ENCODE results near the gene PPT2.

The PPT2 gene, protein sequence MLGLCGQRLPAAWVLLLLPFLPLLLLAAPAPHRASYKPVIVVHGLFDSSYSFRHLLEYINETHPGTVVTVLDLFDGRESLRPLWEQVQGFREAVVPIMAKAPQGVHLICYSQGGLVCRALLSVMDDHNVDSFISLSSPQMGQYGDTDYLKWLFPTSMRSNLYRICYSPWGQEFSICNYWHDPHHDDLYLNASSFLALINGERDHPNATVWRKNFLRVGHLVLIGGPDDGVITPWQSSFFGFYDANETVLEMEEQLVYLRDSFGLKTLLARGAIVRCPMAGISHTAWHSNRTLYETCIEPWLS

DNA sequence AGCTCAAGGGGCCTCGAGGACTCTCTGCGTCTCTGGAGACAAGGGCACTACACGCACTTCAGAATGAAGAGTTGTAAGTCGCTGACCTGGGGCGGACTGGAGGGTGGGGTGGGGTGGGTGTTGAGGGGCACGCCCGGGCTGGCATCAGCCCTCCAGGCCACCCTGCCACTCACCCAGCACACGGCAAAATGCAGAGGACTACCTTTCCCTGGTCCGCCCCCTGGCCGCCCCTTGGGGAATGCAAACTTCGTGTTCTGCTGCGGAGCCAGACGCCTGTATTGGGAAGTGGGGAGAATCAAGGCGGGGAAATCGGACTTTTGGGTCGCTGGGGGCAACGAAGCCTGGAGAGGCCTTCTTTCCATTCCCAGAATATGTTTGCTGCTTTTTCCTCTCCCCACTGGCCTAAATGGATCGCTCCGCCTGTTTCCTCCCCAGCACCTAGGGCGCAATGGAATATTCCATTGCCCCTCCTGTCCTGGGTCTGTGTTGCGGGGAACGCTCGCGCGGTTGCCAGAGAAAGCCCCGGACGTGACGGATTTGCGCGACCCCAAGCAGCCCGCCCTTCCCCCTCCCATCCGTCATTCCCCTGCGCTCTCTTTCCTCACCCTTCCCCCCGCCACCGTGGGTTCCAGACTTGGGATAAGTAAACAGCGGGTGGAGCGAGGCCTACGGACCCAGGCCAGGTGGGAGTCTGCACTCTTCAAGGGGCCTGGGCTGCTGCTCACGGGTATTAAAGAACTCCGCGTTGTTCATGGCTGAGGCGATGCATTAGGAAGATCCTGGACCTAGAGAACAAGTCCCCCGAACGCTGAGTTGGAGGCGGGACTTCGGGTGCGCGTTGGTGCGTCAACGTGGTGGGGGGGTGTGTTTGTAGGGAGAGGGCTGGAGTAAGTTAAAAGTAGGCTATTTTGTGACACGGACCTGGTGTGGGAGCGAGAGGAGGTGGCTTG is at the start of gene PPT2:
Gene PPT2, plus strand, starts transcription at position 578 of the 950 bp plus-strand sequence. CDS start 454 bp downstream, outside the sequence.
- TF ChIP-seq, protein P1, sequence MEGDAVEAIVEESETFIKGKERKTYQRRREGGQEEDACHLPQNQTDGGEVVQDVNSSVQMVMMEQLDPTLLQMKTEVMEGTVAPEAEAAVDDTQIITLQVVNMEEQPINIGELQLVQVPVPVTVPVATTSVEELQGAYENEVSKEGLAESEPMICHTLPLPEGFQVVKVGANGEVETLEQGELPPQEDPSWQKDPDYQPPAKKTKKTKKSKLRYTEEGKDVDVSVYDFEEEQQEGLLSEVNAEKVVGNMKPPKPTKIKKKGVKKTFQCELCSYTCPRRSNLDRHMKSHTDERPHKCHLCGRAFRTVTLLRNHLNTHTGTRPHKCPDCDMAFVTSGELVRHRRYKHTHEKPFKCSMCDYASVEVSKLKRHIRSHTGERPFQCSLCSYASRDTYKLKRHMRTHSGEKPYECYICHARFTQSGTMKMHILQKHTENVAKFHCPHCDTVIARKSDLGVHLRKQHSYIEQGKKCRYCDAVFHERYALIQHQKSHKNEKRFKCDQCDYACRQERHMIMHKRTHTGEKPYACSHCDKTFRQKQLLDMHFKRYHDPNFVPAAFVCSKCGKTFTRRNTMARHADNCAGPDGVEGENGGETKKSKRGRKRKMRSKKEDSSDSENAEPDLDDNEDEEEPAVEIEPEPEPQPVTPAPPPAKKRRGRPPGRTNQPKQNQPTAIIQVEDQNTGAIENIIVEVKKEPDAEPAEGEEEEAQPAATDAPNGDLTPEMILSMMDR (IDR thresholded peaks at IDR 0.05; ENCODE audit: extremely low read depth, insufficient read depth, missing control alignments) = no peak
- peak; percentile 66 for DNase-seq (ENCODE audit: low spot score)
- in situ Hi-C loops (cut with MboI; ENCODE audit: low pct_unique_long_range_greater_than_20kb, low sequenced_read_pairs, unreplicated experiment) = no loop called here

DNA sequence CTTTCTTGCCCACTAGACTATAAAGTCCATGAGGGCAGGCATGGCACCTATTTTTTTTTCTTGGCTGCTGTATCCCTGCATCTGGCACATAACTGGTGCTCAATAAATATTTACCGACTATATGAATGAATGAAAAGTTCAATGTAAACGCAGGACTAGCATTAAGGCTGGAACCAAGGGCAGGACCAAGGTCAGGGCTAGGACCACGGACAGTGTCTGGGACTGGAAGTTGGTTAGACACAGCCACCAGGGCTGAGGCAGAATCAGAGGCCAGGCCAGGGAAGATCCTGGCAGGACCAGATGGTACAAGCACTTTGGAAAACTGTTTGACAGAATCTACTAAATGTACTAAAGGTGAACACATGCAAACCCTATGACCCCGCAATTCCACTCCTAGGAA is 48.5 kb upstream of the PPT2 start:
- in situ Hi-C loops (cut with MboI; ENCODE audit: low pct_unique_long_range_greater_than_20kb, low sequenced_read_pairs, unreplicated experiment) = no loop called here
- no peak for DNase-seq (ENCODE audit: low spot score)
- TF ChIP-seq, protein P1 (IDR thresholded peaks at IDR 0.05; ENCODE audit: extremely low read depth, insufficient read depth, missing control alignments) = no peak

DNA sequence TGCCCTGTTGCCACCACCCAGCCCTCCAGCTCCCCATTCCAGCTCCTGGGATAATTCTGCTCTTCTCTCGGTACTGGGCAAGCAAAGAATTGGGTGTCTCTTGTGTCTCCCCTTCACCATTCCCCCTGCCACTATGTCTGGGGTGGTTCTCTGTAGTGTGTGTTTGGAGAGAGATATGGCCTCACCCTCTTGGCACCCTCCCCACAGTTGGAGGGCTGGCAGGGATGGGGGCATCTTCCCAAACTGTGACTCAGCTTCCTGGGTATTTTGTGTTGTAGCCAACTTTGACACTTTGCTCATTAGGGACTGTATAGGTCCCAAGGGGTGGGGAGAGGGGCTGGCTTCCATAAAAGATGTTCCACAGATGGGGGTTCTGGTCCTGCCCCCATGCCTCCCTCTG is 46.5 kb upstream of the PPT2 start:
- TF ChIP-seq, protein P1 (IDR thresholded peaks at IDR 0.05; ENCODE audit: extremely low read depth, insufficient read depth, missing control alignments) = no peak
- in situ Hi-C loops (cut with MboI; ENCODE audit: low pct_unique_long_range_greater_than_20kb, low sequenced_read_pairs, unreplicated experiment) = no loop called here
- DNase-seq (ENCODE audit: low spot score) = no peak

DNA sequence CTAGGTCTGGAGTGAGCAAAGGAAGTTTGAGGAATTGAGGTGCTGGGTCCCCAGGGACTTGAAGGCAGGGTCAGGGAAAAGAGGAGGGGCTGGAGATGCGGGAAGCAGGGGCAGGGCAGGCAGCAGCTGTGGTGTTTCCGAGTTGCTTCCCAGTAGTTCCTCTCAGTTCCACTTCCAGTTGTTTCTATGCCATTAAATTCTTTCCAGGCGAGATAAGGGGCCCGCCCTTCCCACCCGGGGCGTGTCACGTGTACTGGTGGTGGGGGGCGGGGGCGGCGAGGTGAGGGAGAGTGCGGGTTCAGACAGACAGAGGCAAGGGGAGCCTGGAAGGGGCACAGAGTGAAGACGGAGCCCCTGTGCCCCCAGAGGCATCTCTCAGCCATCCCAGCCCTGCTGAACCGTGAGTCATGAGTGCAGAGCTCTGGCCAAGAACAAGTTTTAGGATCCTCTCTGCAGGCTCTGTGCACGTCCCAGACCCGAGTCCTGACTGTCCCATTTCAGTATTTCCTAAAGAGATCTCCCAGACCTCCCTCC is 45.8 kb upstream of the PPT2 start:
- in situ Hi-C loops (cut with MboI; ENCODE audit: low pct_unique_long_range_greater_than_20kb, low sequenced_read_pairs, unreplicated experiment) = no loop called here
- TF ChIP-seq, protein P1 (IDR thresholded peaks at IDR 0.05; ENCODE audit: extremely low read depth, insufficient read depth, missing control alignments) = no peak
- DNase-seq (ENCODE audit: low spot score) = no peak

DNA sequence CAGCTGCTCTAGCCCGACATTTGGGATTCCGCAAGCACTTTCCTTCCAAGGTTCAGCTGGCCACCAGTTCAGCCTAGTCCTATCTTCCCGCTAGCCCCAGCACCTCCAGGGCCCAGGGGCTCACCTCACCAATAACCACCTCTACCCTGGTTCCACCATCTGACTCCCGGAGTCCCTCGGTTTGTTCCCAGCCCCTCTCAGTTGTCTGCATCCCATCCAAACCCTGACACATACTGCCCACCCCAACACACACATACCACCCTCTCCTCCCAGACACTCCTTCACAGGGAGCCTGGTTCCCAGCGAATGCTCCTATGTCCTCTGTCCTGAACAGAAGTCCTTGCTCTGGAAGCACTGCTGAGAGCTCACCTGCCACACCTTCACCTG is 45.2 kb upstream of the PPT2 start:
- in situ Hi-C loops (cut with MboI; ENCODE audit: low pct_unique_long_range_greater_than_20kb, low sequenced_read_pairs, unreplicated experiment) = no loop called here
- TF ChIP-seq, protein P1 (IDR thresholded peaks at IDR 0.05; ENCODE audit: extremely low read depth, insufficient read depth, missing control alignments) = no peak
- DNase-seq (ENCODE audit: low spot score) = no peak

DNA sequence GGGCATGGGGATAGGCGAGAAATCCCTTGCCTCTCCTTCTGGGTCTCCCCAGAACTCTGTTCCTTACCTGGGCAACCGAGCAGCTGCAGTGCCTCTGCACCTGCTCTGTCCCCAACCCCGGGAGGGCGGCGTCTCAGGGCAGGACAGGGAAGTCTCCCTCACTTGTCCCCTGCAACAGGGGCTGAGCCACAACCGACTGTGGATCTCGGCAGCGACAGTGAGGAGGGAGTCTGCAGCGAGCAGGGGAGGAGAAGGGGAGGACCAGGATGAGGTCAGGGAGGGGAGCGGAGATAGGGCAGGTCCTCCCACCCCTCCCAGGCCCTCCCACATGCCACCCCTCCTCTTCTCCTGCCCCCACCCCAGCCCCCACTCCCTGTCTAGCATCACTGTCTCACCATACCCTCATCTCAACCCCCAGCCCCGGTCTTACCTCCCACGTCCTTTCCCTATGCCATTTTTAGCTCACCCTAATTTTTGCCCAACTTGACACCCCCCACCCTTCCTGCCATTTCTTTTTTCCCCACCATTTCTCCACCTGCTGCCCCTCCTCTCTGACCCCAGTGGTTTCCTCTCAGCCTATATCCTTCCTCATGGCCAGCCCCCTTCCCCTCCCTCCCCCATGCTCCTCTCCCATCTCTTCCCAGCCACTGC is 44.7 kb upstream of the PPT2 start, which contains the start of gene TNXB:
Gene TNXB, minus strand, starts transcription at position 225 of the 651 bp plus-strand sequence. CDS start 11,140 bp downstream, outside the sequence.
- TF ChIP-seq, protein P1 (IDR thresholded peaks at IDR 0.05; ENCODE audit: extremely low read depth, insufficient read depth, missing control alignments) = no peak
- in situ Hi-C loops (cut with MboI; ENCODE audit: low pct_unique_long_range_greater_than_20kb, low sequenced_read_pairs, unreplicated experiment) = no loop called here
- no peak for DNase-seq (ENCODE audit: low spot score)
